Upper lobe of left lung (tissue), 6 donors: ENCODE measurements around the gene ZBTB40. TPM values are rescaled to one million over a fixed set of nuclear protein-coding genes. Genes with fewer than 3 reads are reported as not detected.

Experiments used
- ATAC-seq, 2 donors: fragments of 200-7000 bp; cut with Tn5 transposase; one replicate each; pipeline ENCODE4 v1.9.1; 2022; ENCODE audit warnings: mild to moderate bottlenecking in 2 of 2, moderate library complexity in 2 of 2; ENCODE audit not compliant: low FRiP score in 2 of 2
- DNase-seq, 2 donors: peaks; one replicate each; pipeline ENCODE4 v3.0.0-alpha.2; 2019 to 2020
- H3K27ac ChIP-seq, 4 donors: fragments of 200-600 bp; sonication (generic); one replicate each; pipeline ENCODE4 v1.5.1; 2016 to 2019
- H3K27me3 ChIP-seq, 4 donors: fragments of 200-600 bp; sonication (generic); one replicate each; pipeline ENCODE4 v1.5.1; 2017 to 2019
- H3K36me3 ChIP-seq, 4 donors: fragments of 200-600 bp; sonication (generic); one replicate each; pipeline ENCODE4 v1.5.1; 2016 to 2019
- H3K4me1 ChIP-seq, 4 donors: fragments of 200-600 bp; sonication (generic); one replicate each; pipeline ENCODE4 v1.5.1; 2018 to 2019
- H3K4me3 ChIP-seq, 4 donors: fragments of 200-600 bp; sonication (generic); one replicate each; pipeline ENCODE4 v1.5.1; 2017 to 2019; ENCODE audit warnings: mild to moderate bottlenecking in 2 of 4, moderate library complexity in 1 of 4
- H3K9me3 ChIP-seq, 4 donors: fragments of 200-600 bp; sonication (generic); one replicate each; pipeline ENCODE4 v1.5.1; 2018 to 2019
- CTCF ChIP-seq, 6 experiments: fragments of 450-650 bp in 4 of 6; fragments of 200-600 bp in 2 of 6; sonication (generic) in 2 of 6; IDR thresholded peaks; one replicate each; pipeline ENCODE4 v1.5.1; 2016 to 2019; ENCODE audit warnings: antibody characterized with exemption in 6 of 6
- EP300 ChIP-seq, 4 donors: sonication (generic); formaldehyde crosslinking; IDR thresholded peaks; one replicate each; pipeline ENCODE4 v1.5.1; 2017; ENCODE audit warnings: antibody characterized with exemption in 4 of 4, control low read depth in 2 of 4
- POLR2A ChIP-seq, 4 donors: fragments of 450-650 bp; IDR thresholded peaks; one replicate each; pipeline ENCODE4 v1.5.1; 2016 to 2017; ENCODE audit warnings: antibody characterized with exemption in 4 of 4, mild to moderate bottlenecking in 2 of 4
- POLR2AphosphoS5 ChIP-seq, 2 donors: sonication (generic); formaldehyde crosslinking; IDR thresholded peaks; one replicate each; pipeline ENCODE4 v1.5.1; 2017; ENCODE audit warnings: antibody characterized with exemption in 2 of 2
- WGBS, 2 donors: methylation state at CpG; one replicate each; pipeline ENCODE4 v1.1.5; 2017 to 2018; 5-methylcytosine and 5-hydroxymethylcytosine counted together
- total RNA-seq, 6 donors: library from RNA; depleted of rRNA in 4 of 6; stranded (reverse); fragments of >200 nt in 4 of 6; gene quantifications; one replicate each; pipeline versions ENCODE4 v1.1.0 to v1.2.1, GENCODE V29; 2016 to 2021
- donor health status: DM: no; HTN: no; CAD: no; lungs with moderate emphysema.
- donor health status: DM: no; HTN: yes; CAD: no; lungs with severe emphysema.

The ZBTB40 gene
- 10 to 100 TPM; 18.1 to 62.9 (median 24.1) TPM for total RNA-seq

- H3K27me3 ChIP-seq = no peaks in the 10 kb centered on the region
- 0 to 1% methylated on average over 42 to 54 of the region's 68 CpGs for WGBS, 2 donors
- TF ChIP-seq EP300 (IDR thresholded peaks at IDR 0.05) (peak in 1 of 4 donors; percentile 76), POLR2AphosphoS5 (IDR thresholded peaks at IDR 0.05) (peak; percentile 89 to 90), CTCF (IDR thresholded peaks at IDR 0.05) (peak in 1 of 6 experiments; percentile 10), POLR2A (IDR thresholded peaks at IDR 0.05) (peak in 2 of 4 donors; percentile 46 to 70)
- peak within 1 kb of the TSS; percentile 92 to 97 (median 96) for H3K27ac ChIP-seq
- H3K9me3 ChIP-seq = no peaks in the 10 kb centered on the region
- peaks cover 6 to 42% (median 16%) of the 10 kb centered on the region in 4 donors for H3K4me1 ChIP-seq
- DNase-seq (peak; percentile 97 to 100), ATAC-seq (peak; percentile 98 to 99)
- peak within 1 kb of the TSS; percentile 76 to 98 (median 88) for H3K4me3 ChIP-seq
- H3K36me3 ChIP-seq = no peaks in the 10 kb centered on the region
Measured at GRCh38 chr1:22451702-22452480, at the start of gene ZBTB40. Gene ZBTB40 (plus strand): TSS chr1:22451851. CDS start chr1:22489949, 38,098 bp downstream.

- Histone ChIP-seq H3K4me1 (no peaks in the 10 kb centered on the region), H3K4me3 (no peak overlapping the region), H3K9me3 (no peaks in the 10 kb centered on the region), H3K27me3 (no peaks in the 10 kb centered on the region), H3K27ac (no peak overlapping the region), H3K36me3 (no peaks in the 10 kb centered on the region)
- TF ChIP-seq POLR2A (IDR thresholded peaks at IDR 0.05) = no peak
- TF ChIP-seq CTCF (IDR thresholded peaks at IDR 0.05) = no peak
- no peak for TF ChIP-seq EP300 (IDR thresholded peaks at IDR 0.05)
- no peak for TF ChIP-seq POLR2AphosphoS5 (IDR thresholded peaks at IDR 0.05)
- peak in 1 of 2 donors; percentile 62 for DNase-seq
- ATAC-seq = no peak
- 75 to 84% methylated on average over 11 to 12 of the region's 12 CpGs for WGBS, 2 donors
Measured at GRCh38 chr1:22402356-22403053, 49.1 kb upstream of the ZBTB40 start.

GRCh38 chr1:22404486-22404885 is 47.2 kb upstream of the ZBTB40 start:
- DNase-seq = no peak
- no peak for ATAC-seq
- H3K27me3 ChIP-seq = no peaks in the 10 kb centered on the region

GRCh38 chr1:22406722-22407495 is 44.7 kb upstream of the ZBTB40 start:
- no peak for ATAC-seq
- DNase-seq = no peak
- Histone ChIP-seq H3K9me3 (no peaks in the 10 kb centered on the region), H3K27me3 (no peaks in the 10 kb centered on the region), H3K36me3 (no peaks in the 10 kb centered on the region), H3K4me3 (no peak overlapping the region), H3K27ac (no peak overlapping the region), H3K4me1 (no peaks in the 10 kb centered on the region)
- WGBS, 2 donors = 72 to 83% methylated on average over 13 of the region's 13 CpGs
- no peak for TF ChIP-seq POLR2AphosphoS5 (IDR thresholded peaks at IDR 0.05)
- no peak for TF ChIP-seq EP300 (IDR thresholded peaks at IDR 0.05)
- TF ChIP-seq POLR2A (IDR thresholded peaks at IDR 0.05) = no peak
- TF ChIP-seq CTCF (IDR thresholded peaks at IDR 0.05) = no peak

More at GRCh38 chr1:22404486-22404885, 47.2 kb upstream of the ZBTB40 start:
- WGBS, 2 donors = 81 to 82% methylated on average over 5 of the region's 5 CpGs
- Histone ChIP-seq H3K27ac (no peak overlapping the region), H3K4me1 (no peaks in the 10 kb centered on the region), H3K9me3 (no peaks in the 10 kb centered on the region), H3K36me3 (no peaks in the 10 kb centered on the region), H3K4me3 (no peak overlapping the region)
- TF ChIP-seq CTCF (IDR thresholded peaks at IDR 0.05) (no peak), POLR2A (IDR thresholded peaks at IDR 0.05) (no peak), EP300 (IDR thresholded peaks at IDR 0.05) (no peak), POLR2AphosphoS5 (IDR thresholded peaks at IDR 0.05) (no peak)
